Right lobe of liver (tissue), 6 donors: Measurements from ENCODE around the gene CDC25C. TPM values are rescaled to one million over a fixed set of nuclear protein-coding genes. Genes with fewer than 3 reads are reported as not detected.

Experiments used
- ATAC-seq, 4 donors: fragments of 200-7000 bp; cut with Tn5 transposase; one replicate each; pipeline ENCODE4 v1.9.1; 2020; ENCODE audit warnings: mild to moderate bottlenecking in 4 of 4, moderate library complexity in 4 of 4
- DNase-seq, 3 donors: peaks; one replicate each; pipeline ENCODE4 v3.0.0-alpha.2; 2020
- H3K27ac ChIP-seq, 3 donors: fragments of 200-600 bp; one replicate each; pipeline ENCODE4 v1.8.0; 2022
- H3K27me3 ChIP-seq, 2 donors: fragments of 200-600 bp; one replicate each; pipeline ENCODE4 v1.8.0; 2022
- H3K36me3 ChIP-seq, 4 donors: fragments of 200-600 bp; sonication (generic) in 1 of 4; one replicate each; pipeline versions ENCODE4 v1.5.1 to v1.8.0; 2017 to 2022; ENCODE audit warnings: control low read depth in 1 of 4
- H3K4me1 ChIP-seq, 4 donors: fragments of 200-600 bp; sonication (generic) in 1 of 4; one replicate each; pipeline versions ENCODE4 v1.5.1 to v1.8.0; 2017 to 2022; ENCODE audit warnings: control low read depth in 1 of 4
- H3K4me3 ChIP-seq, 3 donors: fragments of 200-600 bp; one replicate each; pipeline ENCODE4 v1.8.0; 2022
- H3K9me3 ChIP-seq, 4 donors: fragments of 200-600 bp; sonication (generic) in 1 of 4; one replicate each; pipeline versions ENCODE4 v1.5.1 to v1.8.0; 2017 to 2022; ENCODE audit warnings: control low read depth in 1 of 4
- CTCF ChIP-seq, 4 donors: fragments of 200-600 bp in 3 of 4; fragments of 450-650 bp in 1 of 4; IDR thresholded peaks; one replicate each; pipeline versions ENCODE4 v1.5.1 to v1.8.0; 2016 to 2022; ENCODE audit warnings: antibody characterized with exemption in 4 of 4, mild to moderate bottlenecking in 2 of 4
- POLR2A ChIP-seq: fragments of 450-650 bp; IDR thresholded peaks from one replicate; pipeline ENCODE4 v1.6.1; 2017; ENCODE audit warnings: antibody characterized with exemption, mild to moderate bottlenecking
- WGBS: methylation state at CpG from one replicate; pipeline ENCODE4 v1.1.6; 2018; ENCODE audit warnings: low coverage, low lambda C conversion rate; ENCODE audit not compliant: insufficient coverage; ENCODE audit errors: missing lambda C conversion rate; 5-methylcytosine and 5-hydroxymethylcytosine counted together
- intact Hi-C, 2 donors: fragments of 100-400 bp; cut with DNase I; formaldehyde crosslinking; loops; one replicate each; pipeline versions ENCODE4 v1.11.2 to v1.14.1; 2022
- total RNA-seq, 6 experiments: library from RNA; depleted of rRNA in 2 of 6; stranded (reverse); fragments of >200 nt in 2 of 6; fragmentation: NEBNext Ultra II Directional in 3 of 6; extraction: Animal tissue kit (Norgen Biotek cat#: 25700) in 3 of 6; gene quantifications; one replicate each; pipeline versions ENCODE4 v1.1.0 to v1.2.4, GENCODE V29; 2016 to 2023
- donor health status: DM: no; HTN: yes; CAD: no.
- donor health status: DM: no; HTN: no; CAD: no.
- donor health status: DM: no; HTN: no; CAD: no.
- donor health status: DM: no; HTN: yes; CAD: no.
- donor health status: DM: no; HTN: yes; CAD: no.

CDC25C gene
- total RNA-seq, 6 experiments from 2014 or later = 0.18 to 0.43 (median 0.24) TPM; not detected in 3

GRCh38 chr5:138241688-138242571 is 89.7 kb downstream of the CDC25C start:
- no peaks in the 10 kb centered on the region for H3K9me3 ChIP-seq
- ATAC-seq = peak; percentile 93 to 96 (median 94)
- TF ChIP-seq CTCF (IDR thresholded peaks at IDR 0.05) = no peak
- TF ChIP-seq POLR2A = no peak
- peaks cover 0 to 12% (median 3%) of the 10 kb centered on the region in 4 donors for H3K4me1 ChIP-seq
- peak; percentile 72 to 77 (median 74) for DNase-seq
- no peak overlapping the region for H3K27ac ChIP-seq
- intact Hi-C loops = no loop called here
- no peaks in the 10 kb centered on the region for H3K27me3 ChIP-seq
- H3K4me3 ChIP-seq = peak overlapping the region; percentile 46 to 53 (median 50)
- no peaks in the 10 kb centered on the region for H3K36me3 ChIP-seq
- 10% methylated on average over 16 of the region's 67 CpGs for WGBS

DNA sequence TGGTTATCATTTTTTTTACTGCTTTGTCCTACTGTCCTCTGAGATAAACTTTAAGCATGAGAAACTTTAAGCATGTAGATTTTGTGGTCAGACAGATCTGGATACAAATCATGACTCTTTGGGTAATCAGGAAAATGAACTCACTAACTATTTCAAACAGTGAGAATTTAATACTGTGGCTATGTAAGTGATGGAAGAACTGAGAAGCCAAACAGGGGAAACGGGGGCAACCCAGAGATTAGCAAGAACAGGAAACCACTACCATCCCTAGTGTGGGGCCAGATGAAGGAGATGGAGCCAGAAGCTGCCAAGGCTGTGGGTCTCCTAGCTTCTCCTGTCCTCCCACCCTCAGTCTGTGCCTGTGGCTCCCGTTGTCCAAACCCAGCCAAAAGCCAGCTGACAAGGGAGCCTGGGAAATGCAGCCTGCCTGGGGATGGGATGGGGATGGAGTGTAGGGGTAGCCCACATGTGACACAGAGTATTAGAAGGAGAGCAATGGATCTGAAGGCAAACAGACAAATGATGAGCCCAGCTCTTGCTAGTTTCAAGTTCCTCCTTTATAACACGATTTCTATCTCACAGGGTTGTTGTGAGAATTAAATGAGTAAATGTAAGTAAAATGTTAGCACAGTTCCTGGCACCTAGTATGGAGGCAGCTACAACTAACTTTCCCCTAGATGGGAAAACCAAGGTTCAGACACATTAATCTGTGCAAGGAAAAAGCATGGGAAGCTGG is 90.8 kb downstream of the CDC25C start:
- Histone ChIP-seq H3K4me3 (no peak overlapping the region), H3K4me1 (peaks cover 0 to 12% (median 3%) of the 10 kb centered on the region in 4 donors), H3K9me3 (no peaks in the 10 kb centered on the region), H3K27ac (no peak overlapping the region), H3K36me3 (no peaks in the 10 kb centered on the region), H3K27me3 (no peaks in the 10 kb centered on the region)
- WGBS = 60% methylated on average over 3 of the region's 3 CpGs
- intact Hi-C loops = no loop called here
- TF ChIP-seq CTCF (IDR thresholded peaks at IDR 0.05) = no peak
- TF ChIP-seq POLR2A = no peak
- ATAC-seq (no peak), DNase-seq (no peak)

- H3K4me1 ChIP-seq = peaks cover 0 to 12% (median 3%) of the 10 kb centered on the region in 4 donors
- 20% methylated on average over 1 of the region's 1 CpG for WGBS
- H3K4me3 ChIP-seq = no peak overlapping the region
- no peak overlapping the region for H3K27ac ChIP-seq
- no peak for TF ChIP-seq POLR2A
- TF ChIP-seq CTCF (IDR thresholded peaks at IDR 0.05) = no peak
- intact Hi-C loops = no loop called here
- no peaks in the 10 kb centered on the region for H3K27me3 ChIP-seq
- no peaks in the 10 kb centered on the region for H3K36me3 ChIP-seq
- DNase-seq (no peak), ATAC-seq (no peak)
- H3K9me3 ChIP-seq = no peaks in the 10 kb centered on the region
These were observed 93.6 kb downstream of the CDC25C start for GRCh38 chr5:138238034-138238433.

Other genes starting within 250 kb of the CDC25C start
- not detected for gene WNT8A, start 247.8 kb downstream of the CDC25C start, total RNA-seq
- under 1 TPM in 3 of 6 experiments, not detected in 3; 0.22 to 0.32 (median 0.29) TPM for gene NME5, start 192.4 kb downstream of the CDC25C start, total RNA-seq
- gene BRD8, start 153.2 kb downstream of the CDC25C start, total RNA-seq = 10 to 100 TPM in 5 of 6 experiments, 1 to 10 TPM in 1; 9.0 to 33.7 (median 17.0) TPM
- gene KIF20A, start 152.7 kb downstream of the CDC25C start, total RNA-seq = 1 to 10 TPM in 3 of 6 experiments, under 1 TPM in 3; 0.55 to 3.3 (median 1.1) TPM
- gene CDC23, start 118.5 kb downstream of the CDC25C start, total RNA-seq = 10 to 100 TPM; 11.9 to 16.2 (median 15.2) TPM
- gene GFRA3, start 57.2 kb downstream of the CDC25C start, total RNA-seq = under 1 TPM in 1 of 6 experiments, not detected in 5; 0.17 TPM
- gene FAM53C, start 6.5 kb upstream of the CDC25C start, total RNA-seq = 10 to 100 TPM in 2 of 6 experiments, 1 to 10 TPM in 4; 7.2 to 15.8 (median 8.7) TPM
- 10 to 100 TPM; 13.7 to 19.7 (median 18.3) TPM for gene KDM3B, start 20.9 kb upstream of the CDC25C start, total RNA-seq
- not detected for gene REEP2, start 107.3 kb upstream of the CDC25C start, total RNA-seq
- 10 to 100 TPM in 5 of 6 experiments, 1 to 10 TPM in 1; 6.6 to 72.9 (median 16.6) TPM for gene EGR1, start 133.7 kb upstream of the CDC25C start, total RNA-seq
- gene ETF1, start 211.4 kb upstream of the CDC25C start, total RNA-seq = 10 to 100 TPM; 29.5 to 52.1 (median 39.4) TPM
- gene HSPA9, start 243.6 kb upstream of the CDC25C start, total RNA-seq = 100 to 1,000 TPM; 198 to 459 (median 229) TPM